ENCODE measurements around the gene DNAJC13.
"Not testable (repeated sequence)": the region's sequence is repeated elsewhere in the genome, so short reads cannot be mapped to it uniquely, and the experiment has no call there.

DNAJC13 gene

GRCh38 chr3:132554437-132554836, 137.1 kb downstream of the DNAJC13 start:
- TF ChIP-seq CTCF (IDR thresholded peaks at IDR 0.05; ENCODE audit: low read depth, low read length), result no peak
- no peak overlapping the region for H3K4me3 ChIP-seq (ENCODE audit: low read depth, low read length)

- no peak for TF ChIP-seq CTCF (IDR thresholded peaks at IDR 0.05; ENCODE audit: low read depth, low read length)
Measured at GRCh38 chr3:132555306-132556035, 138.2 kb downstream of the DNAJC13 start.

GRCh38 chr3:132556036-132556386, 138.7 kb downstream of the DNAJC13 start:
- not testable (repeated sequence) for H3K4me3 ChIP-seq (ENCODE audit: low read depth, low read length)

More at GRCh38 chr3:132555306-132556035, 138.2 kb downstream of the DNAJC13 start:
- no peak overlapping the region for H3K4me3 ChIP-seq (ENCODE audit: low read depth, low read length)

GRCh38 chr3:132556508-132557159, 139.3 kb downstream of the DNAJC13 start:
- H3K4me3 ChIP-seq (ENCODE audit: low read depth, low read length), result no peak overlapping the region
- no peak for TF ChIP-seq CTCF (IDR thresholded peaks at IDR 0.05; ENCODE audit: low read depth, low read length)

GRCh38 chr3:132561003-132561402, 143.7 kb downstream of the DNAJC13 start:
- no peak for TF ChIP-seq CTCF (IDR thresholded peaks at IDR 0.05; ENCODE audit: low read depth, low read length)
- no peak overlapping the region for H3K4me3 ChIP-seq (ENCODE audit: low read depth, low read length)

GRCh38 chr3:132563420-132564069, 146.2 kb downstream of the DNAJC13 start:
- TF ChIP-seq CTCF (IDR thresholded peaks at IDR 0.05; ENCODE audit: low read depth, low read length), result no peak

GRCh38 chr3:132564070-132564465, 146.8 kb downstream of the DNAJC13 start:
- no peak for TF ChIP-seq CTCF (IDR thresholded peaks at IDR 0.05; ENCODE audit: low read depth, low read length)
- no peak overlapping the region for H3K4me3 ChIP-seq (ENCODE audit: low read depth, low read length)

More at GRCh38 chr3:132563420-132564069, 146.2 kb downstream of the DNAJC13 start:
- no peak overlapping the region for H3K4me3 ChIP-seq (ENCODE audit: low read depth, low read length)
